T-helper 1 cell treated with Interleukin-12 subunit alpha and Interleukin-12 subunit beta and Interleukin-4 antibody, amounts not matched to agents 30 ng/mL and 1 ng/mL, for 36 hours (primary cell): Measurements from ENCODE around the gene CEP85L. TPM values are rescaled to one million over a fixed set of nuclear protein-coding genes. Genes with fewer than 3 reads are reported as not detected.

Experiments
- intact Hi-C: fragments of 100-400 bp; cut with micrococcal nuclease; formaldehyde crosslinking; loops from one replicate; pipeline ENCODE4 v1.15.1; 2024
- total RNA-seq: library from RNA; stranded (reverse); gene quantifications from 2 replicates; pipeline ENCODE4 v1.2.3, GENCODE V29; 2022

Gene CEP85L
- total RNA-seq: 50.3 and 57.6 TPM in 2 replicates

DNA sequence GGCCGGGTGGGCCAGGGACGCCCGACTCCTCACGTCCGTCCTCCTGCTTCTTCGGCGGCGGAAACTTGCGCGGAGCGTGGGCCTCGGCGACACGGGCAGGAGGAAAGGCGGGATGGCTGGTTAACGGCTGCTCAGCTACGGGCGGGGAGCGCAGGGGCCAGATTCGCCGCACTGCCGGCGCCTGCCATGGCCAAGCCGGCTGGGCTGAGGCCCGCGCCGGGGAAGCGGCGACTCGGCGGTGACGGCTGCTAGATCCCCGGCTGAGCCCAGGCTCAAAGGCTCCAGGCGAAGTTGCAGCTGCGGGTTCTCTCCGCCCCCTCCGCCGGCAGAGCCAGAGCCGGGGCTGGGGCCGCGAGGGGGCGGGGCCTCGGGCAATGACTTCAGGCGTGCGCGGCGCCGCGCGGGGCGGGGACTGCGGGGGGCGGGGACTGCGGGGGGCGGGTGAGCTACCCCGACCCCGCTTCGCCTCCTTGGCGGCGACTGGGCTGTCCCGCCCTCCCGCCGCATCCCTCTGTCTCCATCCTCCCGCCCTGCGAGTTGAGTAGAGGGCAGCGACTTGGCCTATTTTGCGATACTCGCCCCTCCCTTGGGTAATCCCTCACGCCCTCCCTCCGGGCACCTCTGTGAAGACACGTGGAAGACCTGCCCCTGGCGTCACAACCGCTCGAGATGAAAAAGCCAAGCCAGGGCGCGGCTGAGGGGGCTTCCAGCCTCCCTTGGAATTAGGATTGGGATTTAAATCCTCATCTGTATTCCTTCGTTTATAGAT lies at the start of gene CEP85L:
Gene CEP85L, minus strand, starts transcription at position 310 of the 769 bp plus-strand sequence. CDS start 322 bp downstream, outside the sequence.
- intact Hi-C loops: loop anchor here (1.0 to 10.0 kb wide), 14 partner anchors 9 to 1969 kb away; partner anchors contain the start of genes ASF1A, FAM184A, GOPC and KPNA5

GRCh38 chr6:118700531-118700930 lies 49.1 kb upstream of the CEP85L start:
- intact Hi-C loops: no loop called here

- intact Hi-C loops: no loop called here
Observed at GRCh38 chr6:118697554-118697953, 46.2 kb upstream of the CEP85L start.

DNA sequence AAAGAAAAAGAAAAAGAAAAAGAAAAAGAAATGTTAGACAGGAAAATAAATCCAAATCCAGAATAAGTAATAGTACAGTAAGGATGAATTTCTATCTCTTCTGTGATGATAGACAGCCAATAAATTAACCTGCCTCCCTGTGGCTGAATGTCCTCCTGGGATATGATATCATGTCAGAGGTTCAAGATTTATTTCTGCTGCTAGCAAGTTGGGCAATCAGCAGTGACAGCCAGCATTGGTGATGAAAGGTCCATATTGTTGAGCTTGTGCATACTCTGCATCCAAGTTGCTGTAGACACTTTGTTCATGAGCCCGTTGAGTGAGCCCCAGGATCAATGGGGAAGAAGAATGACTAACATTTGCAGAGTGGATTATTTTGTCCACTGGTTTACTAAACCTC lies 44.9 kb upstream of the CEP85L start:
- intact Hi-C loops: no loop called here

- intact Hi-C loops: loop anchor here (1.0 kb wide), 1 partner anchor 13 kb away; no protein-coding TSS in a partner anchor
Observed at GRCh38 chr6:118693562-118693961, 42.2 kb upstream of the CEP85L start.

- intact Hi-C loops: no loop called here
Observed at GRCh38 chr6:118685823-118686449, 34.5 kb upstream of the CEP85L start.

GRCh38 chr6:118683881-118684872 lies 32.8 kb upstream of the CEP85L start:
- intact Hi-C loops: loop anchor here (2.0 kb wide), 1 partner anchor 27 kb away; no protein-coding TSS in a partner anchor

GRCh38 chr6:118680452-118681095 lies 29.2 kb upstream of the CEP85L start:
- intact Hi-C loops: loop anchor here (1.0 to 2.0 kb wide), 4 partner anchors 16 to 44 kb away; no protein-coding TSS in a partner anchor

GRCh38 chr6:118679327-118679901 lies 28.0 kb upstream of the CEP85L start:
- intact Hi-C loops: no loop called here

DNA sequence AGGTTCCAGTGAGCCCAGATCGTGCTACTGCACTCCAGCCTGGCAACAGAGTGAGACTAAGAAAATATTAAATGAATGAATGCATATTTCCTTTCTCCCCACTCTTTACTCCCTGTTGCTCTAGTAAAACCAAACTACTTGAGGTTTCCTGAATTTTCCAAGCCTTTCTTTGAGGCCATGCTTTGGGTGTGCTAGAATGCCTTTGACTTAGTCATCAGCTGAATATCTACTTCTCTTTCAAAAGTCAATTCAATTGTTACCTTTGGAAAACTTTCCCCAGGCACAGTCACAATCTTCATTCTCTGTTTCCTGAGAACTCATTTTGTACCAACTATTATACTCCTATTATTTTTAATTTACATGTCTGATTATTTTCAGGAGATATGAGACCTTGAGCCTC lies 27.5 kb upstream of the CEP85L start:
- intact Hi-C loops: no loop called here

GRCh38 chr6:118677193-118677592 lies 25.8 kb upstream of the CEP85L start:
- intact Hi-C loops: no loop called here

GRCh38 chr6:118675225-118675624 lies 23.8 kb upstream of the CEP85L start:
- intact Hi-C loops: no loop called here

GRCh38 chr6:118674772-118675171 lies 23.4 kb upstream of the CEP85L start:
- intact Hi-C loops: no loop called here

GRCh38 chr6:118672678-118673077 lies 21.3 kb upstream of the CEP85L start:
- intact Hi-C loops: no loop called here

DNA sequence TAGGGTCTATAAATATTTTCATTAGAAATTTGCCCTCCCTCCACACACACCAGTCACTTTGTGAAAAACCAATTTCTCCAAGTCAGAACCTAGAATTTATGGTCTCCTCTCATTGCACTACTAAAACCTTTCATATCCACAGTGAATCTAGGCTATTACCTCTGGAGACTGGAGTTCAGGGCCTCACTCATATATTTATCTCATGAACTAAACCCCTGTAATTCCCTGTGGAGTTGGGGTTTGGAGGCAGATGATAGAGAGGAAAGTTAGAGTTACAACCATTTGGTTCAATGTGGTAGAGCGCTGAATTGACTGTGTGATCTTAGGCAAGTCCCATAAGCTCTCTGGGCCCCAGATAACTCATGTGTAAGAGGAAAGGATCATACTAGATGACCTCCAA lies 18.2 kb upstream of the CEP85L start:
- intact Hi-C loops: no loop called here

GRCh38 chr6:118668761-118669385 lies 17.5 kb upstream of the CEP85L start:
- intact Hi-C loops: no loop called here

- intact Hi-C loops: no loop called here
Observed at GRCh38 chr6:118667988-118668387, 16.6 kb upstream of the CEP85L start.

DNA sequence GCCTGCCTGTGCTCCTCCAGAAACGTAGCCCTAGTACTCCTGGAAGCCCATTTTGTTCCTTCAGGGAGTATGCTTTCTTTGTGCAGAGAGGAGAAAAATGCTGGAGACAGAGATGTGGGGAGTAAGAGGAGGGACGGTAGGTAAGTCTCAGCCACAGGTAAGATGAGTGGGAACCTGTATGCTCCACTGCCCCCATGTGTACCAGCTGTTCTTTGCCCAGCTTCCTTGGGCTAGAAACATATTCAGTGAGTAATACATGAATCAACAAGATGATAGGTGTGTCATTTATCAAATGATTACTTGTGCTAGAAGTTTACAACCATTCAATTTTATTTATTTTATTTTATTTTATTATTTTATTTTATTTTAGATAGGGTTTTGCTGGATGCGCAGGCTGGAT lies 13.6 kb upstream of the CEP85L start:
- intact Hi-C loops: loop anchor here (2.0 kb wide), 1 partner anchor 16 kb away; no protein-coding TSS in a partner anchor
